H1 (cell line): ENCODE results near the gene TXNDC15. TPM values are rescaled to one million over a fixed set of nuclear protein-coding genes. Genes with fewer than 3 reads are reported as not detected.

Experiments used
- CTCF ChIA-PET: fragments of 300-600 bp; sonication (Branson Sonifier 250); formaldehyde crosslinking; loops from one replicate; lab custom pipeline; 2021; ENCODE audit not compliant: partially characterized antibody; lab: Charles Lee
- POLR2A ChIA-PET: fragments of 300-600 bp; sonication (Branson Sonifier 250); formaldehyde crosslinking; loops from one replicate; lab custom pipeline; 2021; ENCODE audit warnings: inconsistent platforms; ENCODE audit not compliant: partially characterized antibody; lab: Charles Lee
- DNase-seq, 2 experiments: peaks; one replicate each; pipeline versions ENCODE4 v3.0.0 to v3.0.0-alpha.2; 2010 to 2022; ENCODE audit warnings: low spot score in 2 of 2, low read depth in 1 of 2, mixed read lengths in 1 of 2
- FAIRE-seq: peaks from 2 replicates; lab custom pipeline; 2011; peaks lifted over from hg19 to GRCh38; lab: Jason Lieb, UNC
- H2AFZ ChIP-seq: 2 replicates; pipeline ENCODE4 v1.8.1; 2012; ENCODE audit warnings: low read length, inconsistent platforms
- H2AK5ac ChIP-seq: 2 replicates; pipeline ENCODE4 v1.6.1; 2013; ENCODE audit warnings: low read depth, low read length
- H2BK120ac ChIP-seq: replicated peaks from 2 replicates; pipeline ENCODE3; 2013; ENCODE audit warnings: low read depth, low read length, inconsistent platforms
- H2BK12ac ChIP-seq: 2 replicates; pipeline ENCODE4 v1.6.1; 2013; ENCODE audit warnings: low read depth, low read length
- H2BK15ac ChIP-seq: 2 replicates; pipeline ENCODE4 v1.6.1; 2013; ENCODE audit warnings: low read length
- H2BK20ac ChIP-seq: 2 replicates; pipeline ENCODE4 v1.6.1; 2013; ENCODE audit warnings: low read length
- H2BK5ac ChIP-seq: 2 replicates; pipeline ENCODE4 v1.6.1; 2013; ENCODE audit warnings: low read depth, low read length
- H3K14ac ChIP-seq: 2 replicates; pipeline ENCODE4 v1.6.1; 2013; ENCODE audit warnings: inconsistent platforms; ENCODE audit not compliant: insufficient read length
- H3K18ac ChIP-seq: 2 replicates; pipeline ENCODE4 v1.6.1; 2013; ENCODE audit warnings: low read length; ENCODE audit errors: extremely low read depth
- H3K23ac ChIP-seq: 2 replicates; pipeline ENCODE4 v1.6.1; 2013; ENCODE audit warnings: inconsistent platforms; ENCODE audit not compliant: insufficient read length
- H3K23me2 ChIP-seq: 2 replicates; pipeline ENCODE4 v1.6.1; 2013; ENCODE audit warnings: low read depth, low read length
- H3K27ac ChIP-seq: 2 replicates; pipeline ENCODE4 v1.6.1; 2011; ENCODE audit warnings: low read depth, low read length, inconsistent platforms
- H3K27me3 ChIP-seq, 4 experiments: replicated peaks in 1 of 4; 1 replicate in 1 of 4; 2 replicates in 3 of 4; pipeline versions ENCODE4 v1.6.1 to v1.8.1; 2011 to 2013; ENCODE audit warnings: low read length in 3 of 4, mild to moderate bottlenecking in 3 of 4, inconsistent platforms in 2 of 4, mixed read lengths in 2 of 4, moderate library complexity in 1 of 4; ENCODE audit not compliant: control insufficient read depth in 3 of 4, insufficient read depth in 3 of 4; ENCODE audit errors: extremely low read depth in 1 of 4
- H3K36me3 ChIP-seq, 4 experiments: 2 replicates each; pipeline versions ENCODE4 v1.6.1 to v1.8.1; 2011 to 2013; ENCODE audit warnings: mild to moderate bottlenecking in 4 of 4, low read length in 3 of 4, moderate library complexity in 2 of 4, control low read depth in 1 of 4, inconsistent platforms in 1 of 4; ENCODE audit not compliant: insufficient read depth in 4 of 4, control insufficient read depth in 2 of 4
- H3K4ac ChIP-seq: replicated peaks from 2 replicates; pipeline ENCODE3; 2013; ENCODE audit warnings: low read length, low read depth, mixed read lengths, inconsistent platforms; ENCODE audit not compliant: insufficient read length
- H3K4me1 ChIP-seq, 4 experiments: replicated peaks in 1 of 4; 1 replicate in 1 of 4; 2 replicates in 3 of 4; pipeline versions ENCODE4 v1.6.1 to v1.8.1; 2011 to 2013; ENCODE audit warnings: low read length in 3 of 4, inconsistent platforms in 2 of 4, mixed read lengths in 1 of 4; ENCODE audit not compliant: insufficient read depth in 4 of 4, control insufficient read depth in 3 of 4
- H3K4me2 ChIP-seq, 2 experiments: 2 replicates each; pipeline versions ENCODE4 v1.6.1 to v1.8.1; 2011 to 2013; ENCODE audit warnings: low read depth in 2 of 2, low read length in 2 of 2, control low read depth in 1 of 2, inconsistent platforms in 1 of 2, mild to moderate bottlenecking in 1 of 2; ENCODE audit not compliant: insufficient read depth in 1 of 2
- H3K4me3 ChIP-seq, 4 experiments: fragments of 200-600, 300-600 bp in 1 of 4; sonication (generic), shearing (Covaris generic), sonication (Bioruptor Twin) in 1 of 4; 2 replicates each; pipeline versions ENCODE4 v1.5.1 to v1.8.1; 2011 to 2016; ENCODE audit warnings: low read length in 4 of 4, low read depth in 3 of 4, control low read depth in 2 of 4, inconsistent platforms in 2 of 4, mild to moderate bottlenecking in 2 of 4, mixed read lengths in 1 of 4, moderate library complexity in 1 of 4; ENCODE audit not compliant: insufficient read depth in 2 of 4; ENCODE audit errors: extremely low read depth in 1 of 4
- H3K56ac ChIP-seq: replicated peaks from 2 replicates; pipeline ENCODE3; 2013; ENCODE audit warnings: low read depth, mild to moderate bottlenecking, mixed read lengths, low read length, inconsistent platforms; ENCODE audit not compliant: insufficient read length
- H3K79me1 ChIP-seq: 2 replicates; pipeline ENCODE4 v1.6.1; 2013; ENCODE audit warnings: low read depth, low read length, control low read depth
- H3K79me2 ChIP-seq, 2 experiments: 2 replicates each; pipeline versions ENCODE4 v1.6.1 to v1.8.1; 2012 to 2013; ENCODE audit warnings: low read length in 2 of 2, mild to moderate bottlenecking in 2 of 2, inconsistent platforms in 1 of 2; ENCODE audit not compliant: insufficient read depth in 2 of 2, control insufficient read depth in 1 of 2
- H3K9ac ChIP-seq, 4 experiments: replicated peaks in 1 of 4; 1 replicate in 1 of 4; 2 replicates in 3 of 4; pipeline versions ENCODE4 v1.6.1 to v1.8.1; 2011 to 2013; ENCODE audit warnings: low read depth in 3 of 4, low read length in 3 of 4, control low read depth in 2 of 4, mild to moderate bottlenecking in 2 of 4, moderate library complexity in 2 of 4, inconsistent platforms in 1 of 4; ENCODE audit errors: extremely low read depth in 1 of 4
- H3K9me3 ChIP-seq, 2 experiments: 2 replicates each; pipeline versions ENCODE4 v1.6.1 to v1.8.1; 2012 to 2013; ENCODE audit warnings: mild to moderate bottlenecking in 2 of 2, moderate library complexity in 2 of 2, control low read depth in 1 of 2, inconsistent platforms in 1 of 2, low read depth in 1 of 2, low read length in 1 of 2, mixed read lengths in 1 of 2; ENCODE audit not compliant: insufficient read depth in 2 of 2
- H4K20me1 ChIP-seq, 2 experiments: replicated peaks in 1 of 2; 2 replicates each; pipeline versions ENCODE3 to v1.8.1; 2011 to 2013; ENCODE audit warnings: inconsistent platforms in 2 of 2, low read length in 2 of 2, mild to moderate bottlenecking in 1 of 2; ENCODE audit not compliant: insufficient read depth in 2 of 2, control insufficient read depth in 1 of 2
- H4K5ac ChIP-seq: 2 replicates; pipeline ENCODE4 v1.6.1; 2013; ENCODE audit warnings: low read length, low read depth, mixed read lengths, inconsistent platforms; ENCODE audit not compliant: insufficient read length
- H4K8ac ChIP-seq: 2 replicates; pipeline ENCODE4 v1.8.0; 2013; ENCODE audit warnings: mild to moderate bottlenecking, moderate library complexity, low read length, inconsistent platforms; ENCODE audit not compliant: insufficient read depth; ENCODE audit errors: extremely low read depth
- H4K91ac ChIP-seq: replicated peaks from 2 replicates; pipeline ENCODE3; 2013; ENCODE audit warnings: low read length, mixed read lengths, inconsistent platforms; ENCODE audit not compliant: insufficient read length
- BACH1 ChIP-seq: IDR thresholded peaks from 2 replicates; pipeline ENCODE4 v1.6.1; 2012; ENCODE audit warnings: low read length, improper control_type of control experiment
- CBX5 ChIP-seq: fragments of 300-800, 300-1000 bp; sonication (generic); IDR thresholded peaks from 2 replicates; pipeline ENCODE4 v1.7.1; 2016; ENCODE audit warnings: antibody characterized with exemption, low read length, low read depth
- GABPA ChIP-seq: IDR thresholded peaks from 2 replicates; pipeline ENCODE4 v1.6.1; 2011; ENCODE audit warnings: mild to moderate bottlenecking, low read length, moderate library complexity, borderline replicate concordance; ENCODE audit not compliant: insufficient read depth
- HDAC6 ChIP-seq: IDR thresholded peaks from one replicate; pipeline ENCODE4 v1.7.1; 2012; ENCODE audit warnings: low read depth, mild to moderate bottlenecking, inconsistent platforms, low read length, moderate library complexity
- JUN ChIP-seq: IDR thresholded peaks from 2 replicates; pipeline ENCODE4 v1.6.1; 2011; ENCODE audit warnings: low read depth, mild to moderate bottlenecking, improper control_type of control experiment, low read length
- JUND ChIP-seq: IDR thresholded peaks from 2 replicates; pipeline ENCODE4 v1.6.1; 2011; ENCODE audit warnings: mild to moderate bottlenecking, improper control_type of control experiment, low read length
- KDM4A ChIP-seq: IDR thresholded peaks from one replicate; pipeline ENCODE4 v1.7.1; 2012; ENCODE audit warnings: low read depth, mild to moderate bottlenecking, moderate library complexity, low read length, inconsistent platforms; ENCODE audit not compliant: severe bottlenecking
- MAFK ChIP-seq: IDR thresholded peaks from 2 replicates; pipeline ENCODE4 v1.6.1; 2012; ENCODE audit warnings: low read depth, mild to moderate bottlenecking, improper control_type of control experiment, low read length
- MAX ChIP-seq: IDR thresholded peaks from 2 replicates; pipeline ENCODE4 v1.6.1; 2012; ENCODE audit warnings: inconsistent platforms
- POLR2A ChIP-seq, 2 experiments: IDR thresholded peaks; 1 replicate in 1 of 2; 2 replicates in 1 of 2; pipeline ENCODE4 v1.6.1; 2011; ENCODE audit warnings: low read depth in 2 of 2, low read length in 2 of 2, mild to moderate bottlenecking in 2 of 2; ENCODE audit errors: control extremely low read depth in 1 of 2
- POLR2AphosphoS5 ChIP-seq: IDR thresholded peaks from 2 replicates; pipeline ENCODE4 v1.6.1; 2011; ENCODE audit warnings: low read depth, low read length
- POU5F1 ChIP-seq: IDR thresholded peaks from 2 replicates; pipeline ENCODE4 v1.6.1; 2011; ENCODE audit warnings: low read depth, mild to moderate bottlenecking, low read length, moderate library complexity
- RFX5 ChIP-seq: IDR thresholded peaks from 2 replicates; pipeline ENCODE4 v1.6.1; 2011; ENCODE audit warnings: low read depth, low read length, improper control_type of control experiment, borderline replicate concordance
- SAP30 ChIP-seq: fragments of 300-600 bp; sonication (generic); IDR thresholded peaks from 2 replicates; pipeline ENCODE4 v1.7.1; 2012; ENCODE audit warnings: low read length, moderate library complexity, mild to moderate bottlenecking, inconsistent platforms; ENCODE audit not compliant: insufficient read depth, insufficient replicate concordance
- SUZ12 ChIP-seq: fragments of 200-600 bp; sonication (generic); IDR thresholded peaks from 2 replicates; pipeline ENCODE4 v1.6.1; 2012; ENCODE audit warnings: mild to moderate bottlenecking, inconsistent platforms, low read length, moderate library complexity, mixed read lengths
- TBP ChIP-seq: IDR thresholded peaks from 2 replicates; pipeline ENCODE4 v1.6.1; 2011; ENCODE audit warnings: low read depth, low read length, improper control_type of control experiment
- WGBS, 2 experiments: shearing (Covaris generic) in 1 of 2; methylation state at CpG; one replicate each; pipeline versions ENCODE4 v1.1.6 to v1.1.7; 2013 to 2015; ENCODE audit warnings: low lambda C conversion rate in 2 of 2, mixed read lengths in 2 of 2, inconsistent platforms in 1 of 2, low coverage in 1 of 2, missing lambda C conversion rate in 1 of 2; ENCODE audit not compliant: insufficient replicate concordance in 2 of 2, insufficient coverage in 1 of 2, insufficient read length in 1 of 2; ENCODE audit errors: extremely low coverage in 1 of 2, missing lambda C conversion rate in 1 of 2; 5-methylcytosine and 5-hydroxymethylcytosine counted together
- polyA plus RNA-seq, 7 experiments: library from polyadenylated mRNA; depleted of rRNA in 3 of 7; stranded (reverse) in 5 of 7; unstranded in 2 of 7; fragments of >200 nt in 5 of 7; fragments of 200-250 nt in 2 of 7; gene quantifications; 1 replicate in 5 of 7; 2 replicates in 1 of 7; 4 replicates in 1 of 7; pipeline versions ENCODE4 v1.2.1 to v1.2.3, GENCODE V29; 2011 to 2013; ENCODE audit warnings: missing spikeins in 2 of 7, mixed read lengths in 2 of 7
- total RNA-seq: library from RNA; stranded (reverse); fragmentation: NEBNext Ultra II Directional; extraction: Animal tissue kit (Norgen Biotek cat#: 25700); gene quantifications from 2 replicates; pipeline ENCODE4 v1.2.1, GENCODE V29; 2021

Gene TXNDC15
- total and polyA plus RNA-seq, 2 of the 8 experiments (the other 6 are each of a cell fraction or from before 2014, with no cell fraction given): 20.1 to 30.8 TPM

GRCh38 chr5:134949316-134949715 is 75.1 kb downstream of the TXNDC15 start:
- Histone ChIP-seq H3K14ac (no peak overlapping the region), H2BK12ac (no peak overlapping the region), H3K27me3 (no peaks in the 10 kb centered on the region), H3K56ac (no peak overlapping the region), H2BK120ac (no peak overlapping the region), H4K20me1 (no peaks in the 10 kb centered on the region), H3K9ac (no peak overlapping the region), H3K79me2 (no peaks in the 10 kb centered on the region), H3K27ac (no peak overlapping the region), H4K5ac (no peak overlapping the region), H3K4me2 (no peak overlapping the region), H3K23me2 (no peaks in the 10 kb centered on the region), H2BK20ac (no peak overlapping the region), H2BK15ac (no peak overlapping the region), H3K9me3 (peaks cover 0 to 3% of the 10 kb centered on the region in 2 experiments; a peak in 1 of 4 replicates), H3K36me3 (no peaks in the 10 kb centered on the region), H3K4me1 (no peaks in the 10 kb centered on the region), H3K18ac (no peak overlapping the region), H3K23ac (no peak overlapping the region), H3K79me1 (no peaks in the 10 kb centered on the region), H3K4ac (no peak overlapping the region), H2AK5ac (no peak overlapping the region), H2AFZ (no peak overlapping the region), H4K8ac (no peak overlapping the region), H4K91ac (no peak overlapping the region), H2BK5ac (no peak overlapping the region), H3K4me3 (no peak overlapping the region)
- 91% methylated on average over 5 of the region's 5 CpGs; no CpG with 5 or more reads in 1 of the 2 experiments for WGBS, 2 experiments
- FAIRE-seq: no peak
- ChIA-PET POLR2A (no interaction called here), CTCF (interaction anchor here (1.0 to 2.2 kb wide), 3 partner anchors 31 to 98 kb away, joined by 3 to 7 read pairs (median 3); no protein-coding TSS in a partner anchor)
- no peak for DNase-seq
- TF ChIP-seq CBX5 (no peak), HDAC6 (no peak), JUND (no peak), JUN (no peak), MAX (no peak), KDM4A (no peak), POLR2AphosphoS5 (no peak), GABPA (no peak), SAP30 (no peak), POLR2A (IDR thresholded peaks at IDR 0.05; ENCODE audit: control extremely low read depth in 1 of 2, low read depth in 2 of 2, low read length in 2 of 2) (no peak), MAFK (no peak), BACH1 (no peak), SUZ12 (no peak), POU5F1 (no peak), RFX5 (no peak), TBP (no peak)
